Panc1 (cell line): ENCODE results near the gene RXRB. TPM values are rescaled to one million over a fixed set of nuclear protein-coding genes. Genes with fewer than 3 reads are reported as not detected.

Experiments used
- ATAC-seq: fragments of 200-7000 bp; cut with Tn5 transposase; 2 replicates; pipeline ENCODE4 v1.9.1; 2020; ENCODE audit warnings: mild to moderate bottlenecking, moderate library complexity
- BruUV-seq: library from RNA; stranded (reverse); fragments of 400-500 nt; replicated peaks from 2 replicates; lab custom pipeline; 2021; lab: Mats Ljungman, UMichigan
- CTCF ChIA-PET: fragments of 300-600 bp; sonication (Branson Sonifier 250); formaldehyde crosslinking; loops from one replicate; lab custom pipeline; 2022; ENCODE audit warnings: antibody characterized with exemption; lab: Charles Lee
- POLR2A ChIA-PET: fragments of 300-600 bp; sonication (Branson Sonifier 250); formaldehyde crosslinking; loops from one replicate; lab custom pipeline; 2022; ENCODE audit warnings: antibody characterized with exemption; lab: Charles Lee
- DNase-seq: peaks from one replicate; pipeline ENCODE4 v3.0.0-alpha.2; 2010; ENCODE audit warnings: low read depth, low spot score
- H3K27ac ChIP-seq: 2 replicates; pipeline ENCODE4 v1.5.1; 2011; ENCODE audit warnings: mild to moderate bottlenecking, low read length, inconsistent platforms
- H3K27me3 ChIP-seq: fragments of 200-500 bp; sonication (Bioruptor generic); 2 replicates; pipeline ENCODE4 v1.6.0; 2014; ENCODE audit warnings: low read length, inconsistent platforms; ENCODE audit not compliant: control insufficient read depth, insufficient read depth
- H3K36me3 ChIP-seq: fragments of 200-500 bp; sonication (Bioruptor generic); 2 replicates; pipeline ENCODE4 v1.5.1; 2014; ENCODE audit warnings: inconsistent platforms, mild to moderate bottlenecking, low read length, moderate library complexity; ENCODE audit not compliant: control insufficient read depth, insufficient read depth
- H3K4me1 ChIP-seq: 2 replicates; pipeline ENCODE4 v1.5.1; 2011; ENCODE audit warnings: inconsistent platforms, mild to moderate bottlenecking, low read length, moderate library complexity; ENCODE audit not compliant: control insufficient read depth, insufficient read depth
- H3K4me3 ChIP-seq, 2 experiments: 2 replicates each; pipeline ENCODE4 v1.5.1; 2011 to 2012; ENCODE audit warnings: low read depth in 2 of 2, low read length in 2 of 2, mild to moderate bottlenecking in 2 of 2, inconsistent platforms in 1 of 2, moderate library complexity in 1 of 2
- H3K9me3 ChIP-seq: fragments of 200-500 bp; sonication (Bioruptor generic); 2 replicates; pipeline ENCODE4 v1.5.1; 2014; ENCODE audit warnings: low read depth, mild to moderate bottlenecking, inconsistent platforms, low read length, moderate library complexity; ENCODE audit not compliant: control insufficient read depth, insufficient read depth
- POLR2AphosphoS5 ChIP-seq: IDR thresholded peaks from 2 replicates; pipeline ENCODE4 v1.6.1; 2012; ENCODE audit warnings: mild to moderate bottlenecking, low read depth, low read length, moderate library complexity
- SIN3A ChIP-seq: IDR thresholded peaks from 2 replicates; pipeline ENCODE4 v1.6.1; 2012; ENCODE audit warnings: low read depth, mild to moderate bottlenecking, low read length, moderate library complexity, borderline replicate concordance; ENCODE audit not compliant: insufficient read depth
- TCF7L2 ChIP-seq: IDR thresholded peaks from 2 replicates; pipeline ENCODE4 v1.6.1; 2011; ENCODE audit warnings: mild to moderate bottlenecking, low read depth, low read length, inconsistent platforms
- in situ Hi-C: cut with HindIII; loops from 2 replicates; pipeline ENCODE4 v1.10.0; 2016; ENCODE audit warnings: low sequenced_read_pairs, low pct_unique_long_range_greater_than_20kb
- intact Hi-C: fragments of 100-400 bp; cut with micrococcal nuclease; formaldehyde crosslinking; loops from one replicate; pipeline ENCODE4 v1.10.0; 2022; ENCODE audit not compliant: unreplicated experiment
- microRNA-seq: library from miRNA; unstranded; fragments of <30 nt; microRNA quantifications from one replicate; pipeline ENCODE4 v1.1.0, GENCODE V29; 2020; ENCODE audit not compliant: unreplicated experiment
- total RNA-seq: library from RNA; stranded (reverse); gene quantifications from one replicate; pipeline ENCODE4 v1.2.1, GENCODE V29; 2021; ENCODE audit not compliant: unreplicated experiment
- TF ChIP-seq, protein P1 (sequence below), 2 experiments: IDR thresholded peaks; 2 replicates each; pipeline ENCODE4 v1.6.1; 2011 to 2012; ENCODE audit warnings: low read depth in 2 of 2, control low read depth in 1 of 2, low read length in 1 of 2, mild to moderate bottlenecking in 1 of 2, moderate library complexity in 1 of 2; ENCODE audit not compliant: insufficient read depth in 1 of 2
- TF ChIP-seq, protein P2 (sequence below): fragments of 450-650 bp; IDR thresholded peaks from 2 replicates; pipeline ENCODE4 v1.5.1; 2017; ENCODE audit warnings: mild to moderate bottlenecking

Gene RXRB
- total RNA-seq, 1 experiment from 2014 or later, result 27.4 TPM

- in situ Hi-C loops, result no loop called here
- H3K27me3 ChIP-seq, result no peaks in the 10 kb centered on the region; the same call in 1 of the 2 replicates
- TF ChIP-seq, protein P1, sequence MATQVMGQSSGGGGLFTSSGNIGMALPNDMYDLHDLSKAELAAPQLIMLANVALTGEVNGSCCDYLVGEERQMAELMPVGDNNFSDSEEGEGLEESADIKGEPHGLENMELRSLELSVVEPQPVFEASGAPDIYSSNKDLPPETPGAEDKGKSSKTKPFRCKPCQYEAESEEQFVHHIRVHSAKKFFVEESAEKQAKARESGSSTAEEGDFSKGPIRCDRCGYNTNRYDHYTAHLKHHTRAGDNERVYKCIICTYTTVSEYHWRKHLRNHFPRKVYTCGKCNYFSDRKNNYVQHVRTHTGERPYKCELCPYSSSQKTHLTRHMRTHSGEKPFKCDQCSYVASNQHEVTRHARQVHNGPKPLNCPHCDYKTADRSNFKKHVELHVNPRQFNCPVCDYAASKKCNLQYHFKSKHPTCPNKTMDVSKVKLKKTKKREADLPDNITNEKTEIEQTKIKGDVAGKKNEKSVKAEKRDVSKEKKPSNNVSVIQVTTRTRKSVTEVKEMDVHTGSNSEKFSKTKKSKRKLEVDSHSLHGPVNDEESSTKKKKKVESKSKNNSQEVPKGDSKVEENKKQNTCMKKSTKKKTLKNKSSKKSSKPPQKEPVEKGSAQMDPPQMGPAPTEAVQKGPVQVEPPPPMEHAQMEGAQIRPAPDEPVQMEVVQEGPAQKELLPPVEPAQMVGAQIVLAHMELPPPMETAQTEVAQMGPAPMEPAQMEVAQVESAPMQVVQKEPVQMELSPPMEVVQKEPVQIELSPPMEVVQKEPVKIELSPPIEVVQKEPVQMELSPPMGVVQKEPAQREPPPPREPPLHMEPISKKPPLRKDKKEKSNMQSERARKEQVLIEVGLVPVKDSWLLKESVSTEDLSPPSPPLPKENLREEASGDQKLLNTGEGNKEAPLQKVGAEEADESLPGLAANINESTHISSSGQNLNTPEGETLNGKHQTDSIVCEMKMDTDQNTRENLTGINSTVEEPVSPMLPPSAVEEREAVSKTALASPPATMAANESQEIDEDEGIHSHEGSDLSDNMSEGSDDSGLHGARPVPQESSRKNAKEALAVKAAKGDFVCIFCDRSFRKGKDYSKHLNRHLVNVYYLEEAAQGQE (IDR thresholded peaks at IDR 0.05; ENCODE audit: insufficient read depth in 1 of 2, low read depth in 2 of 2, low read length in 1 of 2), result no peak
- TF ChIP-seq, protein P2, sequence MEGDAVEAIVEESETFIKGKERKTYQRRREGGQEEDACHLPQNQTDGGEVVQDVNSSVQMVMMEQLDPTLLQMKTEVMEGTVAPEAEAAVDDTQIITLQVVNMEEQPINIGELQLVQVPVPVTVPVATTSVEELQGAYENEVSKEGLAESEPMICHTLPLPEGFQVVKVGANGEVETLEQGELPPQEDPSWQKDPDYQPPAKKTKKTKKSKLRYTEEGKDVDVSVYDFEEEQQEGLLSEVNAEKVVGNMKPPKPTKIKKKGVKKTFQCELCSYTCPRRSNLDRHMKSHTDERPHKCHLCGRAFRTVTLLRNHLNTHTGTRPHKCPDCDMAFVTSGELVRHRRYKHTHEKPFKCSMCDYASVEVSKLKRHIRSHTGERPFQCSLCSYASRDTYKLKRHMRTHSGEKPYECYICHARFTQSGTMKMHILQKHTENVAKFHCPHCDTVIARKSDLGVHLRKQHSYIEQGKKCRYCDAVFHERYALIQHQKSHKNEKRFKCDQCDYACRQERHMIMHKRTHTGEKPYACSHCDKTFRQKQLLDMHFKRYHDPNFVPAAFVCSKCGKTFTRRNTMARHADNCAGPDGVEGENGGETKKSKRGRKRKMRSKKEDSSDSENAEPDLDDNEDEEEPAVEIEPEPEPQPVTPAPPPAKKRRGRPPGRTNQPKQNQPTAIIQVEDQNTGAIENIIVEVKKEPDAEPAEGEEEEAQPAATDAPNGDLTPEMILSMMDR, result no peak
- TF ChIP-seq TCF7L2 (no peak), SIN3A (no peak), POLR2AphosphoS5 (no peak)
- ATAC-seq, result no peak
- intact Hi-C loops, result no loop called here
- H3K4me3 ChIP-seq, result no peak overlapping the region
- H3K9me3 ChIP-seq, result no peaks in the 10 kb centered on the region
- DNase-seq, result no peak
- BruUV-seq, result no TSS peak
- H3K27ac ChIP-seq, result no peak overlapping the region
- POLR2A ChIA-PET, result no interaction called here
- no peaks in the 10 kb centered on the region for H3K4me1 ChIP-seq
- H3K36me3 ChIP-seq, result no peaks in the 10 kb centered on the region
- CTCF ChIA-PET, result interaction anchor here (0.7 kb wide), 1 partner anchor 213 kb away, joined by 3 read pairs; no protein-coding TSS in a partner anchor
These were observed 56.1 kb downstream of the RXRB start for GRCh38 chr6:33144373-33144772.

Small RNA genes lying within 50 kb of the gene (microRNA-seq; reads per million reads assigned to microRNA genes)
- gene MIR219A1, result 7.0 reads per million, percentile 21 among the genes with 10 or more reads in this experiment

Other genes with a start within 250 kb of the RXRB start
- 2.8 TPM for gene HLA-DMA, start 247.6 kb downstream of the RXRB start, total RNA-seq
- 209 TPM for gene BRD2, start 232.1 kb downstream of the RXRB start, total RNA-seq
- 0.08 TPM for gene HLA-DOA, start 191.1 kb downstream of the RXRB start, total RNA-seq
- 0.69 TPM for gene HLA-DPA1, start 127.0 kb downstream of the RXRB start, total RNA-seq
- 0.64 TPM for gene HLA-DPB1, start 124.7 kb downstream of the RXRB start, total RNA-seq
- gene COL11A2, start 8.2 kb downstream of the RXRB start, total RNA-seq, result 0.57 TPM
- gene SLC39A7, start 202 bp upstream of the RXRB start, total RNA-seq, result 135 TPM
- 7.4 TPM for gene HSD17B8, start 4.0 kb upstream of the RXRB start, total RNA-seq
- 33.7 TPM for gene RING1, start 7.8 kb upstream of the RXRB start, total RNA-seq
- 77.7 TPM for gene VPS52, start 71.2 kb upstream of the RXRB start, total RNA-seq
- 1,987 TPM for gene RPS18, start 71.4 kb upstream of the RXRB start, total RNA-seq
- 6.0 TPM for gene B3GALT4, start 76.5 kb upstream of the RXRB start, total RNA-seq
- gene WDR46, start 88.6 kb upstream of the RXRB start, total RNA-seq, result 80.6 TPM
- 101 TPM for gene PFDN6, start 88.9 kb upstream of the RXRB start, total RNA-seq
- gene RGL2, start 98.3 kb upstream of the RXRB start, total RNA-seq, result 84.4 TPM
- 246 TPM for gene TAPBP, start 113.4 kb upstream of the RXRB start, total RNA-seq
- gene ZBTB22, start 117.1 kb upstream of the RXRB start, total RNA-seq, result 16.0 TPM
- gene DAXX, start 122.3 kb upstream of the RXRB start, total RNA-seq, result 77.6 TPM
- 81.8 TPM for gene KIFC1, start 191.2 kb upstream of the RXRB start, total RNA-seq
- gene PHF1, start 210.3 kb upstream of the RXRB start, total RNA-seq, result 51.6 TPM
- 338 TPM for gene CUTA, start 217.4 kb upstream of the RXRB start, total RNA-seq
- gene SYNGAP1, start 219.4 kb upstream of the RXRB start, total RNA-seq, result 29.0 TPM